ENCODE results near the gene C1QTNF1.

C1QTNF1 gene

GRCh38 chr17:79042421-79043190, 18.6 kb downstream of the C1QTNF1 start:
- DNase-seq: peak; percentile 66

GRCh38 chr17:79043191-79043930, 19.4 kb downstream of the C1QTNF1 start:
- DNase-seq: no peak

- DNase-seq: no peak
Measured at GRCh38 chr17:79043931-79044320, 20.0 kb downstream of the C1QTNF1 start.

GRCh38 chr17:79044462-79044861, 20.5 kb downstream of the C1QTNF1 start:
- no peak for DNase-seq

GRCh38 chr17:79045001-79045729, 21.2 kb downstream of the C1QTNF1 start:
- no peak for DNase-seq

GRCh38 chr17:79045842-79046196, 21.9 kb downstream of the C1QTNF1 start:
- peak; percentile 69 for DNase-seq

GRCh38 chr17:79046197-79046915, 22.4 kb downstream of the C1QTNF1 start:
- no peak for DNase-seq

- DNase-seq: no peak
Measured at GRCh38 chr17:79046916-79047280, 22.9 kb downstream of the C1QTNF1 start.

- DNase-seq: no peak
Measured at GRCh38 chr17:79047291-79047920, 23.4 kb downstream of the C1QTNF1 start.

GRCh38 chr17:79047923-79048825, 24.2 kb downstream of the C1QTNF1 start:
- no peak for DNase-seq

GRCh38 chr17:79048826-79049755, 25.1 kb downstream of the C1QTNF1 start:
- no peak for DNase-seq

GRCh38 chr17:79049821-79050220, 25.9 kb downstream of the C1QTNF1 start:
- DNase-seq: no peak

GRCh38 chr17:79050551-79050950, 26.6 kb downstream of the C1QTNF1 start:
- DNase-seq: no peak

GRCh38 chr17:79051306-79051705, 27.3 kb downstream of the C1QTNF1 start:
- no peak for DNase-seq

GRCh38 chr17:79052131-79052530, 28.2 kb downstream of the C1QTNF1 start:
- DNase-seq: no peak

GRCh38 chr17:79053251-79053925, 29.4 kb downstream of the C1QTNF1 start:
- no peak for DNase-seq

GRCh38 chr17:79054200-79054960, 30.4 kb downstream of the C1QTNF1 start:
- no peak for DNase-seq

- no peak for DNase-seq
Measured at GRCh38 chr17:79055197-79055596, 31.2 kb downstream of the C1QTNF1 start.

Data from CD4-positive, alpha-beta T cell treated with Interleukin-6 for 4 hours (primary cell).